Neural crest cell (in vitro differentiated cells): ENCODE data around the gene MNX1. TPM values are rescaled to one million over a fixed set of nuclear protein-coding genes. Genes with fewer than 3 reads are reported as not detected.
A peak's percentile ranks its signal among the peaks of the same experiment; 100 is the strongest.

Experiments used
- DNase-seq: peaks from one replicate; pipeline ENCODE4 v3.0.0; 2021; ENCODE audit warnings: low read depth, mixed read lengths, low spot score
- H3K27ac Mint-ChIP-seq: one replicate; pipeline ENCODE4 v1.8.0; 2021; ENCODE audit warnings: mild to moderate bottlenecking, mixed read lengths; ENCODE audit not compliant: unreplicated experiment
- H3K27me3 Mint-ChIP-seq: 2 replicates; pipeline ENCODE4 v1.8.0; 2021; ENCODE audit warnings: low read depth, mild to moderate bottlenecking, mixed read lengths
- H3K36me3 Mint-ChIP-seq: 2 replicates; pipeline ENCODE4 v1.8.0; 2021; ENCODE audit warnings: low read depth, mild to moderate bottlenecking, mixed read lengths
- H3K4me1 Mint-ChIP-seq: 2 replicates; pipeline ENCODE4 v1.8.0; 2021; ENCODE audit warnings: mixed read lengths
- H3K4me3 Mint-ChIP-seq: one replicate; pipeline ENCODE4 v1.8.0; 2021; ENCODE audit warnings: mild to moderate bottlenecking, mixed read lengths
- H3K9me3 Mint-ChIP-seq: 2 replicates; pipeline ENCODE4 v1.8.0; 2021; ENCODE audit warnings: mixed read lengths
- CTCF ChIP-seq: fragments of 200-600 bp; sonication (generic); conservative IDR thresholded peaks from 2 replicates; pipeline ENCODE4 v1.5.0; 2021; ENCODE audit warnings: antibody characterized with exemption, mild to moderate bottlenecking
- total RNA-seq: library from RNA; stranded (reverse); gene quantifications from 2 replicates; pipeline ENCODE4 v1.2.1, GENCODE V29; 2021

MNX1 gene
- total RNA-seq, 1 donor from 2014 or later: 0.14 TPM

- peaks cover 4% of the 10 kb centered on the region for H3K4me1 Mint-ChIP-seq
- no peaks in the 10 kb centered on the region for H3K9me3 Mint-ChIP-seq
- DNase-seq: no peak
- H3K27me3 Mint-ChIP-seq: peaks cover 86% of the 10 kb centered on the region
- TF ChIP-seq CTCF: no peak
- H3K27ac Mint-ChIP-seq: no peak overlapping the region
- H3K36me3 Mint-ChIP-seq: no peaks in the 10 kb centered on the region
- H3K4me3 Mint-ChIP-seq: no peak overlapping the region
Measured at GRCh38 chr7:157013101-157013500, 2.6 kb upstream of the MNX1 start.

GRCh38 chr7:157012113-157012547 is 1.7 kb upstream of the MNX1 start:
- peak overlapping the region; percentile 20 for H3K4me3 Mint-ChIP-seq
- no peaks in the 10 kb centered on the region for H3K9me3 Mint-ChIP-seq
- no peak for DNase-seq
- H3K27me3 Mint-ChIP-seq: peaks cover 88% of the 10 kb centered on the region
- H3K4me1 Mint-ChIP-seq: peaks cover 4% of the 10 kb centered on the region
- no peak for TF ChIP-seq CTCF
- no peak overlapping the region for H3K27ac Mint-ChIP-seq
- no peaks in the 10 kb centered on the region for H3K36me3 Mint-ChIP-seq

GRCh38 chr7:157011333-157012112 is 1.1 kb upstream of the MNX1 start:
- Mint-ChIP-seq H3K27ac (no peak overlapping the region), H3K36me3 (no peaks in the 10 kb centered on the region), H3K27me3 (peaks cover 88% of the 10 kb centered on the region), H3K4me3 (peak overlapping the region; percentile 68), H3K9me3 (no peaks in the 10 kb centered on the region), H3K4me1 (peaks cover 4% of the 10 kb centered on the region)
- no peak for DNase-seq
- TF ChIP-seq CTCF: no peak

GRCh38 chr7:157009778-157010587 is 480 bp downstream of the MNX1 start:
- Mint-ChIP-seq H3K4me3 (no peak overlapping the region), H3K9me3 (no peaks in the 10 kb centered on the region), H3K27ac (no peak overlapping the region), H3K4me1 (peaks cover 4% of the 10 kb centered on the region), H3K27me3 (peaks cover 87% of the 10 kb centered on the region), H3K36me3 (no peaks in the 10 kb centered on the region)
- no peak for DNase-seq
- TF ChIP-seq CTCF: no peak

- Mint-ChIP-seq H3K4me3 (no peak overlapping the region), H3K27me3 (peaks cover 87% of the 10 kb centered on the region), H3K4me1 (peaks cover 12% of the 10 kb centered on the region), H3K36me3 (no peaks in the 10 kb centered on the region), H3K9me3 (no peaks in the 10 kb centered on the region), H3K27ac (no peak overlapping the region)
- DNase-seq: no peak
- no peak for TF ChIP-seq CTCF
Measured at GRCh38 chr7:157009170-157009777, 1.2 kb downstream of the MNX1 start.
